Activated naive CD8-positive, alpha-beta T cell treated with anti-CD3 and anti-CD28 coated beads, Interleukin-2, amount 50 U/mL, for 16 hours (primary cell): ENCODE results near the gene GGT6.

Experiments used
- DNase-seq: peaks from one replicate; pipeline ENCODE4 v3.0.0-alpha.2; 2020; ENCODE audit warnings: low read depth, low spot score

GGT6 gene

GRCh38 chr17:4523946-4524345, 36.4 kb downstream of the GGT6 start:
- DNase-seq: no peak

- no peak for DNase-seq
Measured at GRCh38 chr17:4522661-4523060, 37.7 kb downstream of the GGT6 start.

GRCh38 chr17:4520894-4521600, 39.3 kb downstream of the GGT6 start:
- DNase-seq: no peak

- DNase-seq: no peak
Measured at GRCh38 chr17:4520060-4520893, 40.1 kb downstream of the GGT6 start.

- DNase-seq: no peak
Measured at GRCh38 chr17:4519361-4519788, 41.0 kb downstream of the GGT6 start.

- no peak for DNase-seq
Measured at GRCh38 chr17:4518901-4519300, 41.5 kb downstream of the GGT6 start.

GRCh38 chr17:4516735-4517134, 43.6 kb downstream of the GGT6 start:
- DNase-seq: no peak

GRCh38 chr17:4515501-4515900, 44.9 kb downstream of the GGT6 start:
- DNase-seq: no peak

- no peak for DNase-seq
Measured at GRCh38 chr17:4514779-4515178, 45.6 kb downstream of the GGT6 start.

GRCh38 chr17:4514206-4514605, 46.2 kb downstream of the GGT6 start:
- DNase-seq: no peak

GRCh38 chr17:4513113-4514032, 47.0 kb downstream of the GGT6 start:
- DNase-seq: no peak

GRCh38 chr17:4512156-4513112, 47.9 kb downstream of the GGT6 start:
- no peak for DNase-seq

- DNase-seq: no peak
Measured at GRCh38 chr17:4511199-4511932, 49.0 kb downstream of the GGT6 start.

- DNase-seq: no peak
Measured at GRCh38 chr17:4510618-4510941, 49.8 kb downstream of the GGT6 start.

- no peak for DNase-seq
Measured at GRCh38 chr17:4509923-4510617, 50.3 kb downstream of the GGT6 start.

GRCh38 chr17:4509401-4509800, 51.0 kb downstream of the GGT6 start:
- DNase-seq: no peak

GRCh38 chr17:4508207-4508606, 52.2 kb downstream of the GGT6 start:
- DNase-seq: no peak

GRCh38 chr17:4507361-4508111, 52.8 kb downstream of the GGT6 start:
- no peak for DNase-seq
